SK-N-SH (cell line): Measurements from ENCODE around the gene ATXN7.

Source experiments
- CTCF ChIP-seq: fragments of 200-600 bp; sonication (generic); IDR thresholded peaks from 2 replicates; pipeline ENCODE4 v1.6.1; 2017; ENCODE audit warnings: antibody characterized with exemption, mild to moderate bottlenecking, moderate library complexity
- FOXJ3 ChIP-seq: sonication (generic); formaldehyde crosslinking; IDR thresholded peaks from 2 replicates; pipeline ENCODE4 v1.5.1; 2020; ENCODE audit warnings: mild to moderate bottlenecking, missing genetic modification reagents
- FOXM1 ChIP-seq: IDR thresholded peaks from 2 replicates; pipeline ENCODE4 v1.4.0; 2012; ENCODE audit warnings: low read depth, mild to moderate bottlenecking
- POLR2AphosphoS5 ChIP-seq: IDR thresholded peaks from 2 replicates; pipeline ENCODE4 v1.6.1; 2012; ENCODE audit warnings: low read depth, low read length
- TAF1 ChIP-seq: IDR thresholded peaks from 2 replicates; pipeline ENCODE4 v1.6.1; 2012; ENCODE audit warnings: low read depth, mild to moderate bottlenecking, low read length, moderate library complexity, borderline replicate concordance

DNA sequence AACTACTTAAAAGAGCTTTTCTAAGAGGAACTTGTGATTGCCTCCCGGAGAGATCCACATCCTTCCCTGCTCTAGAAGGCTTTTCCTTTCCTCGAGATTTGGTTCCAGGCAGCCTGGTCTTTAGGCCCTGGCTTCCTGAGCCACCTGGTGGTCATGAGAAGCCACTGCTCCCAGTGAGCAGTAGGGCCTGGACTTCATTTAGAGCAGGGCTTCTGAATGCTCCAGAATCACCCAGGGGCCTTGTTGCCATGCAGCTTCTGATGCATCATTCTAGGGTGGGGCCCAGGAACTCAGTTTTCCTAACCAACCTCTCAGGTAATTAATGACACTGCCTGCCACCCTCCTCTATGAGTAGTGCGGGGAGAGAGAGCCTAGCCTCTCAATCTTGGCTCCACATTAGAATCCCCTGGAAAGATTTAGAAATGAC lies 130.0 kb downstream of the ATXN7 start:
- TF ChIP-seq FOXJ3 (CRISPR knock-in tag) (no peak), CTCF (peak; percentile 90), POLR2AphosphoS5 (no peak), FOXM1 (no peak), TAF1 (no peak)
